ENCODE measurements around the gene SUCO. TPM values are rescaled to one million over a fixed set of nuclear protein-coding genes. Genes with fewer than 3 reads are reported as not detected.

Gene SUCO
- total and polyA plus RNA-seq, 2 experiments from 2014 or later: 39.1 to 113 TPM

- Histone ChIP-seq H3K9me3 (ENCODE audit: low read depth) (no peaks in the 10 kb centered on the region), H3K4me2 (peak overlapping the region; percentile 10), H4K20me1 (ENCODE audit: insufficient read depth, poor library complexity, severe bottlenecking) (peaks cover 76% of the 10 kb centered on the region), H3K79me2 (peaks cover 100% of the 10 kb centered on the region), H3K4me1 (ENCODE audit: insufficient read depth) (peaks cover 11% of the 10 kb centered on the region), H3K9me2 (replicated peaks; ENCODE audit: insufficient read depth) (no peaks in the 10 kb centered on the region), H3K36me3 (replicated peaks; ENCODE audit: insufficient read depth, low read depth) (no peaks in the 10 kb centered on the region), H3K27me3 (no peaks in the 10 kb centered on the region), H3K4me3 (no peak overlapping the region), H3K27ac (no peak overlapping the region), H2AFZ (no peak overlapping the region)
- DNase-seq (ENCODE audit: low spot score): no peak
- 76% methylated on average over 2 of the region's 2 CpGs for WGBS (ENCODE audit: low lambda C conversion rate, missing lambda C conversion rate)
- TF ChIP-seq EZH2phosphoT487 (IDR thresholded peaks at IDR 0.05; ENCODE audit: low read depth, severe bottlenecking, unreplicated experiment) (no peak), CTCF (IDR thresholded peaks at IDR 0.05; ENCODE audit: poor library complexity) (no peak)
Measured at GRCh38 chr1:172549621-172550280, 16.8 kb downstream of the SUCO start.

GRCh38 chr1:172551279-172551678 lies 18.3 kb downstream of the SUCO start:
- Histone ChIP-seq H3K4me1 (ENCODE audit: insufficient read depth) (peaks cover 11% of the 10 kb centered on the region), H3K36me3 (replicated peaks; ENCODE audit: insufficient read depth, low read depth) (no peaks in the 10 kb centered on the region), H3K79me2 (peaks cover 99% of the 10 kb centered on the region), H2AFZ (no peak overlapping the region), H3K9me2 (replicated peaks; ENCODE audit: insufficient read depth) (no peaks in the 10 kb centered on the region), H3K4me2 (peak overlapping the region; percentile 0), H3K4me3 (no peak overlapping the region), H3K27ac (no peak overlapping the region), H4K20me1 (ENCODE audit: insufficient read depth, poor library complexity, severe bottlenecking) (peaks cover 62% of the 10 kb centered on the region), H3K9me3 (ENCODE audit: low read depth) (no peaks in the 10 kb centered on the region), H3K27me3 (no peaks in the 10 kb centered on the region)
- no peak for TF ChIP-seq CTCF (IDR thresholded peaks at IDR 0.05; ENCODE audit: poor library complexity)
- TF ChIP-seq EZH2phosphoT487 (IDR thresholded peaks at IDR 0.05; ENCODE audit: low read depth, severe bottlenecking, unreplicated experiment): no peak
- TF ChIP-seq EZH2 (IDR thresholded peaks at IDR 0.05; ENCODE audit: borderline replicate concordance): no peak
- DNase-seq (ENCODE audit: low spot score): no peak
- 76% methylated on average over 6 of the region's 6 CpGs for WGBS (ENCODE audit: low lambda C conversion rate, missing lambda C conversion rate)

GRCh38 chr1:172554915-172555314 lies 22.0 kb downstream of the SUCO start:
- TF ChIP-seq EZH2phosphoT487 (IDR thresholded peaks at IDR 0.05; ENCODE audit: low read depth, severe bottlenecking, unreplicated experiment): no peak
- no peak for TF ChIP-seq EZH2 (IDR thresholded peaks at IDR 0.05; ENCODE audit: borderline replicate concordance)
- TF ChIP-seq CTCF (IDR thresholded peaks at IDR 0.05; ENCODE audit: poor library complexity): no peak
- no peak overlapping the region for H3K4me3 ChIP-seq
- H4K20me1 ChIP-seq (ENCODE audit: insufficient read depth, poor library complexity, severe bottlenecking): peaks cover 28% of the 10 kb centered on the region
- no peaks in the 10 kb centered on the region for H3K4me1 ChIP-seq (ENCODE audit: insufficient read depth)
- WGBS (ENCODE audit: low lambda C conversion rate, missing lambda C conversion rate): 98% methylated on average over 4 of the region's 4 CpGs
- no peaks in the 10 kb centered on the region for H3K9me2 ChIP-seq (replicated peaks; ENCODE audit: insufficient read depth)
- H3K36me3 ChIP-seq (replicated peaks; ENCODE audit: insufficient read depth, low read depth): no peaks in the 10 kb centered on the region
- no peak overlapping the region for H2AFZ ChIP-seq
- no peak overlapping the region for H3K27ac ChIP-seq
- H3K27me3 ChIP-seq: no peaks in the 10 kb centered on the region
- no peaks in the 10 kb centered on the region for H3K9me3 ChIP-seq (ENCODE audit: low read depth)
- H3K4me2 ChIP-seq: no peak overlapping the region
- peaks cover 84% of the 10 kb centered on the region for H3K79me2 ChIP-seq
- DNase-seq (ENCODE audit: low spot score): no peak
